Glutamatergic neuron (in vitro differentiated cells): ENCODE data around the gene CPXM2. TPM values are rescaled to one million over a fixed set of nuclear protein-coding genes. Genes with fewer than 3 reads are reported as not detected.

Experiments
- DNase-seq: peaks from one replicate; pipeline ENCODE4 v3.0.0; 2022
- H3K27ac Mint-ChIP-seq: one replicate; pipeline ENCODE4 v1.8.0; 2020; ENCODE audit warnings: mild to moderate bottlenecking, mixed read lengths, inconsistent platforms; ENCODE audit not compliant: unreplicated experiment
- H3K27me3 Mint-ChIP-seq: one replicate; pipeline ENCODE4 v1.8.0; 2020; ENCODE audit warnings: mild to moderate bottlenecking, moderate library complexity, mixed read lengths, inconsistent platforms; ENCODE audit not compliant: unreplicated experiment
- H3K36me3 Mint-ChIP-seq: one replicate; pipeline ENCODE4 v1.8.0; 2020; ENCODE audit warnings: mild to moderate bottlenecking, mixed read lengths, inconsistent platforms; ENCODE audit not compliant: unreplicated experiment
- H3K4me1 Mint-ChIP-seq: one replicate; pipeline ENCODE4 v1.8.0; 2020; ENCODE audit warnings: mild to moderate bottlenecking, low read depth, mixed read lengths, inconsistent platforms; ENCODE audit not compliant: unreplicated experiment
- H3K4me3 Mint-ChIP-seq: one replicate; pipeline ENCODE4 v1.8.0; 2020; ENCODE audit warnings: mild to moderate bottlenecking, mixed read lengths, inconsistent platforms; ENCODE audit not compliant: unreplicated experiment
- H3K9me3 Mint-ChIP-seq: one replicate; pipeline ENCODE4 v1.8.0; 2020; ENCODE audit warnings: mild to moderate bottlenecking, moderate library complexity, mixed read lengths, inconsistent platforms; ENCODE audit not compliant: unreplicated experiment
- CTCF ChIP-seq: fragments of 200-600 bp; sonication (generic); IDR thresholded peaks from one replicate; pipeline ENCODE4 v1.5.0; 2021; ENCODE audit not compliant: partially characterized antibody, unreplicated experiment
- total RNA-seq: library from RNA; stranded (reverse); fragmentation: NEBNext Ultra II Directional; extraction: Animal tissue kit (Norgen Biotek cat#: 25700); gene quantifications from one replicate; pipeline ENCODE4 v1.2.1, GENCODE V29; 2021; ENCODE audit not compliant: unreplicated experiment

The CPXM2 gene
- total RNA-seq, 1 donor from 2014 or later: not detected

DNA sequence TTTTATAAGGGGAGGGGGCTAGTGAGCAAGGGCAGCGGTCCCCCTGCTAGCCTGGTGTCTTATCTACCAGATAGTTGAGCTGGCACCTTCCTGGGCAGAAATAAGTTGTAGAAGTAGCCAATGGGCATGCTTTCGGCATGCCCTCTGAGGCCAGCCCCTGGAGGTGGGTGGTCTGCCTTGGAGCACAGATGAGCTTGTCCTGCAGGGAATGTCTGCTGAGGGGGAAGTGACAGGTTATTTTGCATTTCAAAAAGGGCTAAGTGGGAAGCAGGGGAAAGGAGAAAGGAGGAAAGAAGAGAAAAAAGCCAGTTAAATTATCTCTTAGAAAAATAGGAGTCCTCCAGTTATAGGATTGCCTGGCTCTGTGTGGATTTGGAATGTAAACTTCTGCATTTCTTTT lies 136.5 kb downstream of the CPXM2 start:
- Mint-ChIP-seq H3K36me3 (peaks cover 16% of the 10 kb centered on the region), H3K27ac (no peak overlapping the region), H3K9me3 (no peaks in the 10 kb centered on the region), H3K4me3 (no peak overlapping the region), H3K4me1 (peaks cover 3% of the 10 kb centered on the region), H3K27me3 (peaks cover 2% of the 10 kb centered on the region)
- no peak for DNase-seq
- no peak for TF ChIP-seq CTCF

DNA sequence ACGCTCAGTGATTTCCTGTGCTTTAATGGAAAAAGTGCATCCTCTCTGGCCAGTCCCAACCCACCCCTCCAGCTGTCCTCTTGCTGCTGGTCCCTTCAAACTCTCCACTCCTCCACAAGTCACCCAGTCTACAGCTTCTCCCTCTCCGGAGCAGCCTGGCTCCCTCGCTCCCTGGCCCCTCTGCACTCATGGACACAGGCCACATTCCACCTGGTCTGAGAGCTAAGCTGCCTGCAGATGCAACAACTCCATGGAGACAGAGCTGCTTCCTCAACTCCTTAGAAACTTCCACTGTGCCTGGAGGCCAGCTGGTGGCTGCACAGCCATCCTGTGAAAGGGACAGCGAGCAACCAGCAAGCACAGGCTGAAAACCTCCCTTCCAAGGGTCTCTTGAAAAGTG lies 137.5 kb downstream of the CPXM2 start:
- Mint-ChIP-seq H3K36me3 (peaks cover 16% of the 10 kb centered on the region), H3K4me3 (no peak overlapping the region), H3K9me3 (peaks cover 3% of the 10 kb centered on the region), H3K27me3 (peaks cover 2% of the 10 kb centered on the region), H3K27ac (no peak overlapping the region), H3K4me1 (peaks cover 3% of the 10 kb centered on the region)
- no peak for TF ChIP-seq CTCF
- DNase-seq: no peak

- peaks cover 16% of the 10 kb centered on the region for H3K36me3 Mint-ChIP-seq
- no peak overlapping the region for H3K4me3 Mint-ChIP-seq
- peaks cover 5% of the 10 kb centered on the region for H3K4me1 Mint-ChIP-seq
- peaks cover 2% of the 10 kb centered on the region for H3K27me3 Mint-ChIP-seq
- no peak overlapping the region for H3K27ac Mint-ChIP-seq
- no peak for TF ChIP-seq CTCF
- peaks cover 3% of the 10 kb centered on the region for H3K9me3 Mint-ChIP-seq
- no peak for DNase-seq
These were observed 140.1 kb downstream of the CPXM2 start for GRCh38 chr10:123751342-123752134.

GRCh38 chr10:123750901-123751300 lies 140.7 kb downstream of the CPXM2 start:
- H3K4me3 Mint-ChIP-seq: no peak overlapping the region
- peaks cover 16% of the 10 kb centered on the region for H3K36me3 Mint-ChIP-seq
- peaks cover 8% of the 10 kb centered on the region for H3K4me1 Mint-ChIP-seq
- no peak for DNase-seq
- H3K27me3 Mint-ChIP-seq: peaks cover 2% of the 10 kb centered on the region
- no peak for TF ChIP-seq CTCF
- peaks cover 3% of the 10 kb centered on the region for H3K9me3 Mint-ChIP-seq
- H3K27ac Mint-ChIP-seq: no peak overlapping the region

- TF ChIP-seq CTCF: no peak
- no peaks in the 10 kb centered on the region for H3K27me3 Mint-ChIP-seq
- H3K27ac Mint-ChIP-seq: no peak overlapping the region
- no peak for DNase-seq
- H3K36me3 Mint-ChIP-seq: peaks cover 16% of the 10 kb centered on the region
- H3K4me1 Mint-ChIP-seq: peaks cover 7% of the 10 kb centered on the region
- no peak overlapping the region for H3K4me3 Mint-ChIP-seq
- H3K9me3 Mint-ChIP-seq: peaks cover 4% of the 10 kb centered on the region
These were observed 142.9 kb downstream of the CPXM2 start for GRCh38 chr10:123748711-123749110.
